Kidney tubule cell (primary cell): ENCODE measurements around the gene TMIGD1.
A peak's percentile ranks its signal among the peaks of the same experiment; 100 is the strongest.

Experiments
- DNase-seq: peaks from one replicate; pipeline ENCODE4 v3.0.0-alpha.2; 2018; ENCODE audit warnings: low spot score

Gene TMIGD1

GRCh38 chr17:30290696-30291542 lies 42.9 kb downstream of the TMIGD1 start:
- peak; percentile 56 for DNase-seq

- DNase-seq: no peak
These were observed 43.8 kb downstream of the TMIGD1 start for GRCh38 chr17:30290077-30290476.

- no peak for DNase-seq
These were observed 54.7 kb downstream of the TMIGD1 start for GRCh38 chr17:30279156-30279555.

- peak; percentile 33 for DNase-seq
These were observed 55.8 kb downstream of the TMIGD1 start for GRCh38 chr17:30278032-30278431.

GRCh38 chr17:30275911-30276310 lies 57.9 kb downstream of the TMIGD1 start:
- no peak for DNase-seq

- DNase-seq: peak; percentile 59
These were observed 59.0 kb downstream of the TMIGD1 start for GRCh38 chr17:30274887-30275286.

GRCh38 chr17:30273373-30273772 lies 60.5 kb downstream of the TMIGD1 start:
- DNase-seq: no peak

- DNase-seq: peak; percentile 8
These were observed 62.8 kb downstream of the TMIGD1 start for GRCh38 chr17:30271102-30271501.

GRCh38 chr17:30267625-30268024 lies 66.2 kb downstream of the TMIGD1 start:
- DNase-seq: no peak
